Astrocyte (in vitro differentiated cells and primary cell): ENCODE data around the gene SPATA16.

Source experiments
- EZH2 ChIP-seq: IDR thresholded peaks from 2 replicates; pipeline ENCODE4 v1.6.1; 2012; ENCODE audit warnings: mild to moderate bottlenecking, low read length, inconsistent platforms; ENCODE audit not compliant: insufficient read depth
- TF ChIP-seq, protein P1 (sequence below): IDR thresholded peaks from 2 replicates; pipeline ENCODE4 v1.5.1; 2011; ENCODE audit warnings: low read depth, mild to moderate bottlenecking, inconsistent platforms, low read length, moderate library complexity; ENCODE audit not compliant: insufficient read depth

DNA sequence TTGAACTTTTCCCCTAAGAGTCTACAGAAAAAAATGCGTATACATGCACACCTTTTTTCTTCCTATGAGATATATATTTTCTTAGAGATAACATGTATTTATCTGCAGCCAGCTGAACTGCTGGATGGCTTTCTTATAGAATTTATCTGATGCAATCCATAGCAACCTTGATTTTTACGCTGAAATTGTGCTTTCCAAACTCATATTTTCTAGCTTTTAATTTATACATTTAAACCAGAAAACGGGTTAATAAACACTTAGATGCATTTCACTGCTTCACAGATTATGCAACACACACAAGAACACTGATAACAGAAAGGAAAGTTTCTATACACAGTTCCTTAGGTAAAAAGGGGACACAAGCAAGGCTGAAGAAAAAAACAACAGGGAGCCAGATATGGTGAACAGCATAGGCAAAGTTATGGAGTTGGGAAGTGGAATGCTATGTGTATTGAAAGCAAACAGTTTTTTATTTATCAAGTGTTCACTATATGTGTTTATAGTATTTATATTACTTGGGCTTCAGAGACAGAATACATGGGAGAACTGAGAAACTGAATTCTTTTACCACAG is 149.5 kb downstream of the SPATA16 start:
- no peak for TF ChIP-seq EZH2
- TF ChIP-seq, protein P1, sequence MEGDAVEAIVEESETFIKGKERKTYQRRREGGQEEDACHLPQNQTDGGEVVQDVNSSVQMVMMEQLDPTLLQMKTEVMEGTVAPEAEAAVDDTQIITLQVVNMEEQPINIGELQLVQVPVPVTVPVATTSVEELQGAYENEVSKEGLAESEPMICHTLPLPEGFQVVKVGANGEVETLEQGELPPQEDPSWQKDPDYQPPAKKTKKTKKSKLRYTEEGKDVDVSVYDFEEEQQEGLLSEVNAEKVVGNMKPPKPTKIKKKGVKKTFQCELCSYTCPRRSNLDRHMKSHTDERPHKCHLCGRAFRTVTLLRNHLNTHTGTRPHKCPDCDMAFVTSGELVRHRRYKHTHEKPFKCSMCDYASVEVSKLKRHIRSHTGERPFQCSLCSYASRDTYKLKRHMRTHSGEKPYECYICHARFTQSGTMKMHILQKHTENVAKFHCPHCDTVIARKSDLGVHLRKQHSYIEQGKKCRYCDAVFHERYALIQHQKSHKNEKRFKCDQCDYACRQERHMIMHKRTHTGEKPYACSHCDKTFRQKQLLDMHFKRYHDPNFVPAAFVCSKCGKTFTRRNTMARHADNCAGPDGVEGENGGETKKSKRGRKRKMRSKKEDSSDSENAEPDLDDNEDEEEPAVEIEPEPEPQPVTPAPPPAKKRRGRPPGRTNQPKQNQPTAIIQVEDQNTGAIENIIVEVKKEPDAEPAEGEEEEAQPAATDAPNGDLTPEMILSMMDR: no peak
